Thymus (tissue), 11 donors: Measurements from ENCODE around the gene UPF1. TPM values are rescaled to one million over a fixed set of nuclear protein-coding genes. Genes with fewer than 3 reads are reported as not detected.

Source experiments
- DNase-seq, 9 donors: peaks; one replicate each; pipeline ENCODE4 v3.0.0-alpha.2; 2013; ENCODE audit warnings: low spot score in 9 of 9, low read depth in 6 of 9, missing footprints in 1 of 9
- H3K27ac ChIP-seq, 2 donors: one replicate each; pipeline ENCODE4 v1.5.1; 2013; ENCODE audit warnings: control low read depth in 1 of 2, low read depth in 1 of 2, low read length in 1 of 2, mild to moderate bottlenecking in 1 of 2, moderate library complexity in 1 of 2
- H3K27me3 ChIP-seq, 2 donors: one replicate each; pipeline ENCODE4 v1.5.1; 2013; ENCODE audit warnings: low read length in 1 of 2; ENCODE audit not compliant: control insufficient read depth in 2 of 2, insufficient read depth in 1 of 2
- H3K36me3 ChIP-seq, 2 donors: one replicate each; pipeline ENCODE4 v1.5.1; 2013; ENCODE audit warnings: low read length in 1 of 2, mild to moderate bottlenecking in 1 of 2, moderate library complexity in 1 of 2; ENCODE audit not compliant: control insufficient read depth in 2 of 2, insufficient read depth in 2 of 2
- H3K4me1 ChIP-seq, 2 donors: one replicate each; pipeline ENCODE4 v1.5.1; 2013; ENCODE audit warnings: low read length in 2 of 2; ENCODE audit not compliant: control insufficient read depth in 2 of 2, insufficient read depth in 2 of 2
- H3K4me3 ChIP-seq, 2 donors: one replicate each; pipeline ENCODE4 v1.5.1; 2013; ENCODE audit warnings: low read length in 2 of 2, control low read depth in 1 of 2, mild to moderate bottlenecking in 1 of 2
- H3K9me3 ChIP-seq, 2 donors: one replicate each; pipeline ENCODE4 v1.5.1; 2013; ENCODE audit warnings: low read length in 1 of 2, mild to moderate bottlenecking in 1 of 2; ENCODE audit not compliant: control insufficient read depth in 2 of 2, insufficient read depth in 1 of 2
- WGBS: extraction: QIAGEN DNeasy Blood & Tissue Kit; methylation state at CpG from one replicate; pipeline ENCODE4 v1.1.7; 2013; 5-methylcytosine and 5-hydroxymethylcytosine counted together
- polyA plus RNA-seq: library from polyadenylated mRNA; stranded (reverse); fragments of 200-250 nt; gene quantifications from one replicate; pipeline ENCODE4 v1.2.3, GENCODE V29; 2013
- total RNA-seq: library from RNA; stranded (reverse); fragments of 120-200 nt; gene quantifications from one replicate; pipeline ENCODE4 v1.2.4, GENCODE V29; 2013
- donor health status: healthy.

UPF1 gene
- total and polyA plus RNA-seq, 2 donors = 25.4 to 61.0 TPM

GRCh38 chr19:18870531-18871172 lies 38.9 kb downstream of the UPF1 start:
- WGBS = 25% methylated on average over 25 of the region's 25 CpGs
- Histone ChIP-seq H3K27me3 (peaks cover 36 to 54% of the 10 kb centered on the region in 2 donors), H3K36me3 (peaks cover 26 to 30% of the 10 kb centered on the region in 2 donors), H3K9me3 (no peaks in the 10 kb centered on the region), H3K4me3 (no peak overlapping the region), H3K4me1 (peaks cover 0 to 10% of the 10 kb centered on the region in 2 donors), H3K27ac (no peak overlapping the region)
- no peak for DNase-seq

DNA sequence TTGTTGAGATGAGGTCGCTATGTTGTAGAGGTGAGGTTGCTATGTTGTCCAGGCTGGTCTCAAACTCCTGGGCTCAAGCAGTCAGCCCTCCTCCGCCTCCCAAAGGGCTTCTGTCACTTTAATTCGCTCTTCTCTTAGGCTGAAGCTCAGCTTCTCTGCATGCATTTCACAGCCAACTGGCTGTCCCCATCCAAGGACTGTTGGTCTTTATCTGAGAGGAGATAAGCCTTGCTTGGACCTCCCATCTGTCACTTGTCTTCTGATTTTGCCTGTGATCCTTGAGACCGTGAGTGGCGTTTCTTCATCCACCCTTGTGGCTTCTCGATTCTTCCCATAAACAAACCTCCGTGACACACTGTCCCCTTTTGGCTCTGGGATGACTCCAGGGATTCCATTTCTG lies 39.8 kb downstream of the UPF1 start:
- no peak overlapping the region for H3K27ac ChIP-seq
- peaks cover 0 to 10% of the 10 kb centered on the region in 2 donors for H3K4me1 ChIP-seq
- 84% methylated on average over 7 of the region's 7 CpGs for WGBS
- no peak for DNase-seq
- peaks cover 36 to 54% of the 10 kb centered on the region in 2 donors for H3K27me3 ChIP-seq
- H3K4me3 ChIP-seq = no peak overlapping the region
- H3K9me3 ChIP-seq = peaks cover 0 to 2% of the 10 kb centered on the region in 2 donors
- H3K36me3 ChIP-seq = peaks cover 18 to 21% of the 10 kb centered on the region in 2 donors

DNA sequence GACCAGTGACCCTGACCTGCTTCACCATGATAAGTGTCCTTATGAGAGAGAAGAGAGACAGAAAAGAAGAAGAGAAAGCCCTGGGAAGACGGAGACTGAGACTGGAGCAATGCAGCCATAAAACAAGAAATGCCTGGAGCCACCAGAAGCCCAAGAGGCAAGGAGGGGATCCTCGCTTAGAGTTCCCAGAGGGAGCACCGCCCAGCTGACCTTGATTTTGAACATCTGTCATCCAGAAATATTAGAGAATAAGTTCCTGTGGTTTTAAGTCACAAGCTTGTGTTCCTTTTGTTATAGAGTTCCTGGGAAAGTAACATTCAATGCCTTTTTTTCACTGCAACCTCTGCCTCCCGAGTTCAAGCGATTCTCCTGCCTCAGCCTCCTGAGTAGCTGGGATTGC lies 44.0 kb downstream of the UPF1 start:
- 94% methylated on average over 5 of the region's 5 CpGs for WGBS
- no peak for DNase-seq
- peaks cover 10 to 24% of the 10 kb centered on the region in 2 donors for H3K27me3 ChIP-seq
- no peak overlapping the region for H3K4me3 ChIP-seq
- no peaks in the 10 kb centered on the region for H3K36me3 ChIP-seq
- no peak overlapping the region for H3K27ac ChIP-seq
- H3K4me1 ChIP-seq = peaks cover 0 to 10% of the 10 kb centered on the region in 2 donors
- H3K9me3 ChIP-seq = peaks cover 0 to 15% of the 10 kb centered on the region in 2 donors

DNA sequence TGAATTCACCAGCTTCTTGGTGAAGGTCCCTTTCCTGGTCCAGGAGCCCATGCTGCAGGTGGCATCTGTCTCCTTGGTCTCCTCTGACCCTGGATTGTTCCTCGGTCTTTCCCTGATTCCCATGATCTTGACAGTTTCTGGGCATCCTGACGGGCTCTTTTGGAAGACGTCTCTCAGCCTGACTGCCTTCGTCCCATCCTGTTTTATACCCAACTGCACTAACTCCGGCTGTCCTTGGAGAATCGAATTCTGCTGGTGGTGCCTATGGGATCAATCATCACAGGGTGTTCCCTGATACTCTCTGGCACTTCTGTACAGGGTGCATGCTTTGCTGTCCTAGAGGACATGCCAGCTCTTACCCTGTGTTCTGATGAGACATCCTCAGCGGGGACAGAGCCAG lies 45.1 kb downstream of the UPF1 start:
- 98% methylated on average over 7 of the region's 7 CpGs for WGBS
- Histone ChIP-seq H3K27ac (no peak overlapping the region), H3K4me3 (no peak overlapping the region), H3K36me3 (no peaks in the 10 kb centered on the region), H3K27me3 (peaks cover 2 to 13% of the 10 kb centered on the region in 2 donors), H3K4me1 (peaks cover 0 to 4% of the 10 kb centered on the region in 2 donors), H3K9me3 (peaks cover 0 to 15% of the 10 kb centered on the region in 2 donors)
- no peak for DNase-seq

DNA sequence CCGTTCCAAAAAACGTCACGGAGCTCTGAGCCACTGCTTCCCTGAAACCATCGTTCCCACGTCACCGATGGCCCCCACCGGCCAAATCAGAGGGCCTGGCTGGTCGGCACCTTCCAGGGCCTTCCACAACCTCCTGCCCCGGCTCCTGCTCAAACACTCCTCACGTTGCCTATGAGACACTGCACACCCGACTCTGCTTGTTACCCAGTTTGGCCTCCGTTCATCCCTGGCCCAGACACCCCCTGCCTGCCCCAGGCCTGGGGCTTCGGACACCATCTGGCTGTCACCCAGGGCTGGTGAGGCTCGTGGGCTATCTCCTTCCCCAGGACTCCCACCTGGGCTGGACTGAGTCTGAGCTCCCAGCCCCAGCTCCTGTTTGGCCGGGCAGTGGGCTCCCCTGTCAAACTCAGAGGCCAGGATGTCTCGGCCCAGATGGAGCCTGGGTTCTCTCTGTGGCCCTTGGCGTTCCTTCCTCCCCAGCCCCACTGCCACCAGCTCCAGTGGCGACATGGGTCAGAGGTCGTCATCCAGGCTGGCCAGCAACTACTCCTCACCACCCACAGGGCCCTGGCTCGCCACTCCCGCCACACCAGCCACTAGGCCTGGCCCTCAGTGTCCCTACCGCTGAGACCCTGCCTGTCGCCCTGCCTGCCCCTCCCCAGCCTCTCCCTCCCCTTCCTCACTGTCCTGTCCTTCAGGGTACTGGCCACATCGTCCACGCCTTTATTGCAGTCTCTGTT lies 46.5 kb downstream of the UPF1 start:
- WGBS = 93% methylated on average over 25 of the region's 25 CpGs
- Histone ChIP-seq H3K36me3 (no peaks in the 10 kb centered on the region), H3K4me1 (no peaks in the 10 kb centered on the region), H3K27me3 (peaks cover 0 to 7% of the 10 kb centered on the region in 2 donors), H3K27ac (no peak overlapping the region), H3K9me3 (peaks cover 0 to 15% of the 10 kb centered on the region in 2 donors), H3K4me3 (no peak overlapping the region)
- no peak for DNase-seq

GRCh38 chr19:18878858-18879578 lies 47.3 kb downstream of the UPF1 start:
- Histone ChIP-seq H3K4me1 (no peaks in the 10 kb centered on the region), H3K4me3 (no peak overlapping the region), H3K27ac (no peak overlapping the region), H3K9me3 (peaks cover 0 to 15% of the 10 kb centered on the region in 2 donors), H3K27me3 (peaks cover 0 to 7% of the 10 kb centered on the region in 2 donors), H3K36me3 (no peaks in the 10 kb centered on the region)
- WGBS = 95% methylated on average over 34 of the region's 34 CpGs
- no peak for DNase-seq

GRCh38 chr19:18879579-18880373 lies 48.0 kb downstream of the UPF1 start:
- 78% methylated on average over 13 of the region's 13 CpGs for WGBS
- no peaks in the 10 kb centered on the region for H3K36me3 ChIP-seq

GRCh38 chr19:18881491-18881890 lies 49.7 kb downstream of the UPF1 start:
- Histone ChIP-seq H3K9me3 (peaks cover 0 to 14% of the 10 kb centered on the region in 2 donors), H3K4me3 (no peak overlapping the region), H3K27ac (no peak overlapping the region), H3K36me3 (no peaks in the 10 kb centered on the region), H3K27me3 (peaks cover 0 to 4% of the 10 kb centered on the region in 2 donors), H3K4me1 (no peaks in the 10 kb centered on the region)
- DNase-seq = no peak
- WGBS = 91% methylated on average over 7 of the region's 7 CpGs

More at GRCh38 chr19:18879579-18880373, 48.0 kb downstream of the UPF1 start:
- Histone ChIP-seq H3K4me3 (no peak overlapping the region), H3K9me3 (peaks cover 0 to 15% of the 10 kb centered on the region in 2 donors), H3K27me3 (peaks cover 0 to 4% of the 10 kb centered on the region in 2 donors), H3K27ac (no peak overlapping the region), H3K4me1 (no peaks in the 10 kb centered on the region)
- DNase-seq = no peak
